Mesothelial cell of epicardium (in vitro differentiated cells): ENCODE results near the gene BIN1. TPM values are rescaled to one million over a fixed set of nuclear protein-coding genes. Genes with fewer than 3 reads are reported as not detected.
A peak's percentile ranks its signal among the peaks of the same experiment; 100 is the strongest.

ENCODE experiments used
- DNase-seq, 2 experiments: peaks; one replicate each; pipeline ENCODE4 v3.0.0; 2021; ENCODE audit warnings: low spot score in 2 of 2; ENCODE audit not compliant: unreplicated experiment in 2 of 2
- H3K27ac Mint-ChIP-seq: 2 replicates; pipeline ENCODE4 v1.8.0; 2021; ENCODE audit warnings: mixed read lengths
- H3K27me3 Mint-ChIP-seq: 2 replicates; pipeline ENCODE4 v1.8.0; 2021; ENCODE audit warnings: low read depth, mixed read lengths
- H3K36me3 Mint-ChIP-seq: 2 replicates; pipeline ENCODE4 v1.8.0; 2021; ENCODE audit warnings: mixed read lengths
- H3K4me1 Mint-ChIP-seq: 2 replicates; pipeline ENCODE4 v1.8.0; 2021; ENCODE audit warnings: mixed read lengths
- H3K4me3 Mint-ChIP-seq: 2 replicates; pipeline ENCODE4 v1.8.0; 2021; ENCODE audit warnings: mild to moderate bottlenecking, moderate library complexity, mixed read lengths
- H3K9me3 Mint-ChIP-seq: 2 replicates; pipeline ENCODE4 v1.8.0; 2021; ENCODE audit warnings: mixed read lengths
- total RNA-seq: library from RNA; stranded (reverse); gene quantifications from 3 replicates; pipeline ENCODE4 v1.2.1, GENCODE V29; 2021
- TF ChIP-seq, protein P1 (sequence below): fragments of 200-600 bp; sonication (generic); IDR thresholded peaks from one replicate; pipeline ENCODE4 v1.5.0; 2021; ENCODE audit warnings: antibody characterized with exemption; ENCODE audit not compliant: unreplicated experiment

Gene BIN1
- total RNA-seq, 1 donor from 2014 or later = 45.7 TPM

DNA sequence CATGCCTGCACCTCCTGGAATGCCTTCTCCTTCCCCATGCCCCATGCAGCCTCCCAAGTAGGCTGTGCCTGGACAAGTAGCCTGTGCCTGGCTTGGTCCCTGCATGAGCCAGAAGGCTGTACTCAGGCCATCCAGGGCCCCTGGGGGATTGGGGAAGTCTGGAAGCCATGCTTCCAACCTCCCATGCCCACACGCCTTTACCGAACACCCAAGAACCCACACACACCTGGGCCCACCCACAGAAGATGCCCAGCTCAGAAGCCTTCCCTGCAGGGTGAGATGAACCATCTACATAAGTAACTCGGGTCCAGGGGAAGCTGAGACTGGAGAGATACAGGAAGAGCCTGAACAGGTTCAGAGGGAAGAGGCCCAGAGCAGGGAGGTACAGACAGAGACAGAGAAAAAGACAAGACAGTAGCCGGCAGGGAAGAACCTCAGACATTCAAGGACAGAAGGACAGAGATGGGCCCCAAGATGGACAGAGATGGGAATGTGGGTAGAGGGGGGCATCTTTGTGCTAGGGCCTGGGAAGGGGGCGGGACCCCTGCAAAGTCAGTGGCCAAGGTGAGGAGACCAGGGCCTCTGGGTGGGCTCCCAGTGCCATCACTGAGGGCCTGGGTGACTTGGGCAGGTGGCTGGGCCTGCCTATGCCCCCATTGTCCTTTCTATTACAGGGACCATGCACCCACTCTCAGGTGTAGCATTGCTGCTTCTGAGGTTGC lies 4.3 kb downstream of the BIN1 start:
- H3K27me3 Mint-ChIP-seq = no peaks in the 10 kb centered on the region
- H3K4me3 Mint-ChIP-seq = no peak overlapping the region
- H3K36me3 Mint-ChIP-seq = no peaks in the 10 kb centered on the region
- no peak overlapping the region for H3K27ac Mint-ChIP-seq
- H3K9me3 Mint-ChIP-seq = no peaks in the 10 kb centered on the region
- peaks cover 42% of the 10 kb centered on the region for H3K4me1 Mint-ChIP-seq
- TF ChIP-seq, protein P1, sequence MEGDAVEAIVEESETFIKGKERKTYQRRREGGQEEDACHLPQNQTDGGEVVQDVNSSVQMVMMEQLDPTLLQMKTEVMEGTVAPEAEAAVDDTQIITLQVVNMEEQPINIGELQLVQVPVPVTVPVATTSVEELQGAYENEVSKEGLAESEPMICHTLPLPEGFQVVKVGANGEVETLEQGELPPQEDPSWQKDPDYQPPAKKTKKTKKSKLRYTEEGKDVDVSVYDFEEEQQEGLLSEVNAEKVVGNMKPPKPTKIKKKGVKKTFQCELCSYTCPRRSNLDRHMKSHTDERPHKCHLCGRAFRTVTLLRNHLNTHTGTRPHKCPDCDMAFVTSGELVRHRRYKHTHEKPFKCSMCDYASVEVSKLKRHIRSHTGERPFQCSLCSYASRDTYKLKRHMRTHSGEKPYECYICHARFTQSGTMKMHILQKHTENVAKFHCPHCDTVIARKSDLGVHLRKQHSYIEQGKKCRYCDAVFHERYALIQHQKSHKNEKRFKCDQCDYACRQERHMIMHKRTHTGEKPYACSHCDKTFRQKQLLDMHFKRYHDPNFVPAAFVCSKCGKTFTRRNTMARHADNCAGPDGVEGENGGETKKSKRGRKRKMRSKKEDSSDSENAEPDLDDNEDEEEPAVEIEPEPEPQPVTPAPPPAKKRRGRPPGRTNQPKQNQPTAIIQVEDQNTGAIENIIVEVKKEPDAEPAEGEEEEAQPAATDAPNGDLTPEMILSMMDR = no peak
- no peak for DNase-seq

DNA sequence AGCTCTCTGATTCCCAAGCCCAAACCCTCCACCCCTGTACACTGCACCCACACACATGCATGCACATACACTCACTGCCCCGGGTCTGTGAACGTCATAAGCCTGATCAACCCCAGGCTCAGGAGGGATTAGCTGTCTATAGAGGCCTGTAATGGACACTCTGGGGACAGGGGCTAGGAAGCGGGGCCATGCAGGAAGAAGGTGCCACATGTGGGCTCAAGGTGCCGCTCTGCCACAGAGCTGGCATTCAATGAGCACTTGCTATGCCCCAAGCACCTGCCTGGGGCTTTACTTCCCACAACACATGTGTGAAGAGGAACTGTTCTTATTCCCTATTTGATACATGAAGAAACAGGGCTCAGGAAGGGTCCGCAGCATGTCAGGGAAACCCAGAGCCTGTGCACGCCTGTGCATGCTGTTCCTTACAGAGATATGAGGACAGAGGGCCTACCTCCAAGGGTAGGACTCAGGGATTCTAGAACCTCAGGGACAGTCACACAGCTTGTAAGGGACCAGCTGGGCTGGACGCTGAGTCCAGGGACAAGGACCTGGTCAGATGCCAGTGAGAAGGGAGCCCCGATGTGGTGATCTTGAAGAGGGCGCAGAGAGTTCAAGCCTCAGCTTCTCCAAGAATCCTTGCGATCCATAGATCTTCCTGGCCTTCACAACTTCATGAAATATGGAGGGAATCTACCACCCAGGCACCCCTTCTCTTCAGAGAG lies 5.0 kb downstream of the BIN1 start:
- TF ChIP-seq, protein P1 = no peak

DNA sequence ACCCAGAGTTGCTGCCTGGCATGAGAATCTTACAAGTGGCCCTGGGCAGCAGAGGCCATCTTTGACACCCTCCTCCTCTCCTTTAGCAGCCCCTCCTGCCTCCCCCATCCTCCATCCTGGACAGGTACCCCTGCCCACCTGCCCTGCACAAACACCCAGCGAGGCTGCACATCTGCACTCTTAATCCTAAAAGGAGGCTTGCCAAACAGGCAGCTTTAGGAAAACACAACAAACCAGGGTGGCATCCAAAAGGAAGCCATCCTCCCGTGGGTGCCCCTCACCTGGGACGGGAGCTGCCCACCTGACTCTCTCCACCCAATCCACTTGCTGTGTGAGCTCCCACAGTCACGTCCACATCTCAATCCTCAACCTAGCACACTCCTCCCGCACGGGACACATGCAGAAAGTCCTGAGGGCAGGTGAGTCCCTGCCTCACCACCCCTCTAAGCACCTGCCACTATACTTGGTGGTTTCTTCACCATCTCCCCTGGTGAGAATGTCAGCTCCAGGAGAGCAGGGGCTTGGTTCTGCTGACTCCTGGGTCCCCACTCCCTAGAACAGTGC lies 5.8 kb downstream of the BIN1 start:
- no peak for DNase-seq
- H3K27ac Mint-ChIP-seq = no peak overlapping the region

More for the DNA sequence above, 5.0 kb downstream of the BIN1 start:
- Mint-ChIP-seq H3K36me3 (no peaks in the 10 kb centered on the region), H3K9me3 (no peaks in the 10 kb centered on the region), H3K4me1 (peaks cover 41% of the 10 kb centered on the region), H3K27me3 (no peaks in the 10 kb centered on the region), H3K4me3 (no peak overlapping the region), H3K27ac (no peak overlapping the region)
- DNase-seq = no peak

DNA sequence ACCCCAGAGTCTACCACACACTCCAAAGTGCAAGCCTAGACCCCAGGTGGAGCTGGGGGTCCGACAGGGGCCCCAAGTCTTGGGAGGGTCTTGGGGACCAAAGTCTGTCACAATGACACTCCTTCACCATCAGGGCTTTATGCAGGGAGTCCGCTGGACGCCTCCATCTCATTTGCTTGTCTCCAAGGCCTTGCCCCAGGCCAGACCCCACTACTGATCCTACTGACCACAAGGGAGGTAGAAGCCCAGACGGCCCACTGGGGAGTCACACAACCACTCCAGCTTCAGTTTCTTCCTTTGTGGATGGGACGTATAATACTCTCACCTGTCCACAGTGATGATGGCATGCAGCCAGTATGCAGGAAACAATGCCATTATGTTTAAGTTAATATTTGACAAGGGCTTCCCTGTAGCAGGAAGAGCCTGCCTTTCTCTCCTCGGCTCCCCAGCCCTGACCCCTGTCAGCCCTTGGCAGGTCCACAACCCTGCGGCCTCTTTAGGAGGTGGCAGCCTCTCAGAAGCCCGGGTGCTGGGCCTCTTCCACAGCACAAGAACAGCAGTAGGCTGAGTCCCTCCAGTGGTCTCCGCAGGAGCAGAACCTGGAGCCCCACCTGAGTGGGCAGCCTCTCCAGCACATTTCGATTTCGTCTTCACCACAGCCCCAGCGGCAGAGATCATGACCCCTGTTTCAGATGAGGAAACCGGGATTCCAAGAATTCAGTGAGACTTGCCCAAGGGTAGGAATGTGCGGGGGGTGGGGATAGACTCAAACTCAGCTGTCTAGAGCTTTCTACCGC lies 6.5 kb downstream of the BIN1 start:
- H3K36me3 Mint-ChIP-seq = no peaks in the 10 kb centered on the region
- H3K9me3 Mint-ChIP-seq = no peaks in the 10 kb centered on the region
- TF ChIP-seq, protein P1 = no peak
- H3K27ac Mint-ChIP-seq = no peak overlapping the region
- no peak overlapping the region for H3K4me3 Mint-ChIP-seq
- no peaks in the 10 kb centered on the region for H3K27me3 Mint-ChIP-seq
- peaks cover 44% of the 10 kb centered on the region for H3K4me1 Mint-ChIP-seq
- DNase-seq = no peak

More for the DNA sequence above, 5.8 kb downstream of the BIN1 start:
- H3K4me1 Mint-ChIP-seq = peaks cover 41% of the 10 kb centered on the region
- H3K4me3 Mint-ChIP-seq = no peak overlapping the region
- TF ChIP-seq, protein P1 = no peak
- no peaks in the 10 kb centered on the region for H3K27me3 Mint-ChIP-seq
- H3K36me3 Mint-ChIP-seq = no peaks in the 10 kb centered on the region
- no peaks in the 10 kb centered on the region for H3K9me3 Mint-ChIP-seq

DNA sequence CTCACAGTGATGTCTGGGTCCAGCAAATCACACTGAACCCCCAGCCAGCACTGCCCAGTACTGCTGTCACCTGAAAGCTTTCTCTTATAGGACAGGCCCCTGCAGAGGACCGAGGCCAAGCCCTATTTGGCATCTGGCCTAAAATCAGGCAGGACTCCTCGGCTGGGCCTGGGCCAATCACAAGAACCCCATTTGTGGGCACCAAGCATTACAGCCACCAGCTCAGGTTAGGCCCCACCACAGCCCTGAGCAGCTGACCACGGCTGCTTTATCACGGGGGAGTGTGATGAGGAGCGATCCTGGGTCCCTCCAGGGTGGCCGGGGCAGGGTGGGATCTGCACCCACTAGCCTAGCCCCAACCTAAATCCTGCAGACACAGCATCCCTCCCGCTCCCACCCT lies 8.2 kb downstream of the BIN1 start:
- no peak for DNase-seq
- Mint-ChIP-seq H3K9me3 (no peaks in the 10 kb centered on the region), H3K27me3 (no peaks in the 10 kb centered on the region), H3K27ac (peak overlapping the region; percentile 47), H3K36me3 (no peaks in the 10 kb centered on the region), H3K4me1 (peaks cover 50% of the 10 kb centered on the region), H3K4me3 (no peak overlapping the region)
- TF ChIP-seq, protein P1 = no peak
